GM12878 (cell line): Measurements from ENCODE around the gene PIGL. TPM values are rescaled to one million over a fixed set of nuclear protein-coding genes. Genes with fewer than 3 reads are reported as not detected.

Experiments used
- ATAC-seq: fragments of 200-7000 bp; cut with Tn5 transposase; 3 replicates; pipeline ENCODE4 v1.9.1; 2020; ENCODE audit warnings: mild to moderate bottlenecking, moderate library complexity
- BruUV-seq: library from RNA; stranded (reverse); fragments of 400-500 nt; replicated peaks from 2 replicates; lab custom pipeline; 2021; lab: Mats Ljungman, UMichigan
- CTCF ChIA-PET: fragments of 300-600 bp; sonication (Branson Sonifier 250); formaldehyde crosslinking; extraction: SDS; loops from one replicate; lab custom pipeline; 2021; ENCODE audit warnings: inconsistent platforms; lab: Yijun Ruan, JAX
- POLR2A ChIA-PET: fragments of 350-600 bp; formaldehyde crosslinking; extraction: SDS; loops from one replicate; lab custom pipeline; 2021; ENCODE audit warnings: inconsistent platforms; lab: Charles Lee
- RAD21 ChIA-PET: fragments of 300-600 bp; sonication (Branson Sonifier 250); formaldehyde crosslinking; loops from one replicate; lab custom pipeline; 2023; ENCODE audit warnings: antibody characterized with exemption; ENCODE audit not compliant: unreplicated experiment; lab: Charles Lee
- SMC1A ChIA-PET: fragments of 300-600 bp; sonication (Branson Sonifier 250); formaldehyde crosslinking; loops from one replicate; lab custom pipeline; 2023; ENCODE audit not compliant: unreplicated experiment, uncharacterized antibody; lab: Charles Lee
- DNase-seq: peaks from one replicate; pipeline ENCODE4 v3.0.0-alpha.2; 2011; ENCODE audit warnings: low read depth, low spot score
- FAIRE-seq: peaks from 3 replicates; lab custom pipeline; 2011; peaks lifted over from hg19 to GRCh38; lab: Jason Lieb, UNC
- H2AFZ ChIP-seq: 2 replicates; pipeline ENCODE4 v1.6.0; 2011; ENCODE audit warnings: low read depth, low read length, control low read depth; ENCODE audit not compliant: control insufficient read depth
- H3K27ac ChIP-seq: 2 replicates; pipeline ENCODE4 v1.5.1; 2011; ENCODE audit warnings: control low read depth; ENCODE audit not compliant: control insufficient read depth, insufficient read depth
- H3K27me3 ChIP-seq, 2 experiments: replicated peaks in 1 of 2; 2 replicates each; pipeline versions ENCODE4 v1.6.0 to v1.6.1; 2011; ENCODE audit warnings: low read length in 1 of 2; ENCODE audit not compliant: control insufficient read depth in 2 of 2, insufficient read depth in 2 of 2
- H3K36me3 ChIP-seq, 2 experiments: 2 replicates each; pipeline ENCODE4 v1.5.1; 2011; ENCODE audit warnings: low read length in 1 of 2; ENCODE audit not compliant: control insufficient read depth in 2 of 2, insufficient read depth in 2 of 2
- H3K4me1 ChIP-seq: 2 replicates; pipeline ENCODE4 v1.6.1; 2011; ENCODE audit warnings: mild to moderate bottlenecking, low read length, moderate library complexity, mixed read lengths; ENCODE audit not compliant: control insufficient read depth, insufficient read depth
- H3K4me2 ChIP-seq: 2 replicates; pipeline ENCODE4 v1.6.0; 2011; ENCODE audit warnings: control low read depth; ENCODE audit not compliant: control insufficient read depth, insufficient read depth
- H3K4me3 ChIP-seq: fragments of 200-600 bp; sonication (generic); 2 replicates; pipeline ENCODE4 v1.5.1; 2016
- H3K79me2 ChIP-seq: 2 replicates; pipeline ENCODE4 v1.6.0; 2011; ENCODE audit warnings: low read length; ENCODE audit not compliant: control insufficient read depth, insufficient read depth
- H3K9ac ChIP-seq: 2 replicates; pipeline ENCODE4 v1.8.0; 2011; ENCODE audit warnings: low read length, control low read depth, mixed read lengths; ENCODE audit not compliant: control insufficient read depth, insufficient read depth
- H3K9me3 ChIP-seq: replicated peaks from 3 replicates; pipeline ENCODE4 v1.5.1; 2011; ENCODE audit warnings: mild to moderate bottlenecking, low read length; ENCODE audit not compliant: control insufficient read depth, insufficient read depth
- H4K20me1 ChIP-seq: 2 replicates; pipeline ENCODE4 v1.6.0; 2011; ENCODE audit not compliant: control insufficient read depth, insufficient read depth
- ATF2 ChIP-seq: IDR thresholded peaks from 2 replicates; pipeline ENCODE4 v1.6.1; 2012; ENCODE audit warnings: low read length, inconsistent platforms
- BRCA1 ChIP-seq: IDR thresholded peaks from 2 replicates; pipeline ENCODE4 v1.6.1; 2011; ENCODE audit warnings: low read depth, low read length, improper control_type of control experiment
- EED ChIP-seq: sonication (generic); IDR thresholded peaks from 2 replicates; pipeline ENCODE4 v1.6.1; 2016; ENCODE audit warnings: antibody characterized with exemption, low read depth
- MYB ChIP-seq: fragments of 150-350 bp; IDR thresholded peaks from 2 replicates; pipeline ENCODE4 v1.6.1; 2014; ENCODE audit warnings: mild to moderate bottlenecking, low read depth, low read length, borderline replicate concordance
- PAX5 ChIP-seq: IDR thresholded peaks from 2 replicates; pipeline ENCODE4 v1.6.1; 2011; ENCODE audit warnings: low read depth, low read length, borderline replicate concordance
- POLR2AphosphoS5 ChIP-seq: IDR thresholded peaks from 2 replicates; pipeline ENCODE4 v1.6.1; 2011; ENCODE audit warnings: mild to moderate bottlenecking, low read length, inconsistent platforms
- SMARCA5 ChIP-seq: fragments of 450-650 bp; IDR thresholded peaks from 2 replicates; pipeline ENCODE4 v1.6.1; 2017; ENCODE audit warnings: mild to moderate bottlenecking
- SP1 ChIP-seq: IDR thresholded peaks from one replicate; pipeline ENCODE4 v1.6.1; 2011; ENCODE audit warnings: low read depth, low read length
- WGBS: methylation state at CpG from one replicate; pipeline ENCODE4 v1.1.6; 2016; ENCODE audit warnings: low lambda C conversion rate; ENCODE audit not compliant: insufficient replicate concordance, insufficient coverage; ENCODE audit errors: missing lambda C conversion rate; 5-methylcytosine and 5-hydroxymethylcytosine counted together
- in situ Hi-C: fragments of 300-500 bp; cut with MboI; formaldehyde crosslinking; loops from 9 replicates; pipeline ENCODE4 v1.14.3; 2018; ENCODE audit warnings: mixed read lengths
- intact Hi-C: fragments of 100-400 bp; cut with micrococcal nuclease; formaldehyde crosslinking; loops from one replicate; pipeline ENCODE4 v1.14.2; 2022; ENCODE audit not compliant: unreplicated experiment
- polyA plus RNA-seq, 11 experiments: library from polyadenylated mRNA; depleted of rRNA in 4 of 11; unstranded in 6 of 11; stranded (reverse) in 5 of 11; fragments of >200 nt; fragmentation: Nextera tagmentation in 4 of 11; fragmentation: Illumina TruSeq in 1 of 11; extraction: Ambion mirVana in 4 of 11; extraction: Trizol in 1 of 11; gene quantifications; 1 replicate in 1 of 11; 2 replicates in 10 of 11; pipeline versions ENCODE4 v1.2.1 to v1.2.3, GENCODE V29; 2011 to 2016; ENCODE audit warnings: inconsistent platforms in 2 of 11, missing spikeins in 2 of 11, low read depth in 1 of 11
- total RNA-seq, 4 experiments: library from RNA; depleted of rRNA in 3 of 4; stranded (reverse); fragments of >200 nt in 3 of 4; fragmentation: Illumina TruSeq in 1 of 4; extraction: Trizol in 1 of 4; gene quantifications; 2 replicates each; pipeline versions ENCODE4 v1.2.1 to v1.2.3, GENCODE V29; 2013 to 2021
- TF ChIP-seq, protein P1 (sequence below): fragments of 450-650 bp; IDR thresholded peaks from 2 replicates; pipeline ENCODE4 v1.6.1; 2014; ENCODE audit warnings: mild to moderate bottlenecking
- TF ChIP-seq, protein P2 (sequence below): IDR thresholded peaks from 2 replicates; pipeline ENCODE4 v1.6.1; 2011; ENCODE audit warnings: mild to moderate bottlenecking, low read depth, low read length, moderate library complexity; ENCODE audit not compliant: insufficient replicate concordance

The PIGL gene
- total and polyA plus RNA-seq, 10 of the 15 experiments (the other 5 are each of a cell fraction or from before 2014, with no cell fraction given), result 25.9 to 52.5 (median 30.2) TPM

- TF ChIP-seq, protein P1, sequence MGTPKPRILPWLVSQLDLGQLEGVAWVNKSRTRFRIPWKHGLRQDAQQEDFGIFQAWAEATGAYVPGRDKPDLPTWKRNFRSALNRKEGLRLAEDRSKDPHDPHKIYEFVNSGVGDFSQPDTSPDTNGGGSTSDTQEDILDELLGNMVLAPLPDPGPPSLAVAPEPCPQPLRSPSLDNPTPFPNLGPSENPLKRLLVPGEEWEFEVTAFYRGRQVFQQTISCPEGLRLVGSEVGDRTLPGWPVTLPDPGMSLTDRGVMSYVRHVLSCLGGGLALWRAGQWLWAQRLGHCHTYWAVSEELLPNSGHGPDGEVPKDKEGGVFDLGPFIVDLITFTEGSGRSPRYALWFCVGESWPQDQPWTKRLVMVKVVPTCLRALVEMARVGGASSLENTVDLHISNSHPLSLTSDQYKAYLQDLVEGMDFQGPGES, result no peak
- TF ChIP-seq SP1 (no peak), MYB (no peak), SMARCA5 (no peak)
- TF ChIP-seq, protein P2, sequence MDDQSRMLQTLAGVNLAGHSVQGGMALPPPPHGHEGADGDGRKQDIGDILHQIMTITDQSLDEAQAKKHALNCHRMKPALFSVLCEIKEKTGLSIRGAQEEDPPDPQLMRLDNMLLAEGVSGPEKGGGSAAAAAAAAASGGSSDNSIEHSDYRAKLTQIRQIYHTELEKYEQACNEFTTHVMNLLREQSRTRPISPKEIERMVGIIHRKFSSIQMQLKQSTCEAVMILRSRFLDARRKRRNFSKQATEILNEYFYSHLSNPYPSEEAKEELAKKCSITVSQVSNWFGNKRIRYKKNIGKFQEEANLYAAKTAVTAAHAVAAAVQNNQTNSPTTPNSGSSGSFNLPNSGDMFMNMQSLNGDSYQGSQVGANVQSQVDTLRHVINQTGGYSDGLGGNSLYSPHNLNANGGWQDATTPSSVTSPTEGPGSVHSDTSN, result no peak
Measured at GRCh38 chr17:16346721-16347271, 129.8 kb downstream of the PIGL start (continued).

DNA sequence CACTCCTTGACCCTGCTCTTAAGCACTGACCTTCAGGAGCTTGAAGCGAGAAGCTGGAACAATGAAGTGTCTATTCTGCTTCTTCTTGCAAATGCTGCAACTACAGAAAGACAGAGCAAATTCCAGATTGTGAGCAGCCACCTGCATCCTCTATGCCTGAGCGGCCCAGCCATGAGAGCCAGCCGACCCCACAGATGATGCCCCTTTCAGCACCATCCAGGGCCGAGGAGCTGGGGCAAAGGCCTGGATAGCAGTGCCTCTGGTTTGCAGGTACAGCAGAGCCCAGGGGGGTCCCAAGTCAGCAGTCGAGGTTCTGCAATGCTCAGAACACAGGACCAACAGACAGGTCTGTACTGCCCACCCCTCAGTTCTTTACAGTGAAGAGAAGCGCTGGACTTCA lies 131.6 kb downstream of the PIGL start:
- no peak overlapping the region for H3K4me2 ChIP-seq
- H3K4me1 ChIP-seq, result peaks cover 1% of the 10 kb centered on the region; the same call in 1 of the 2 replicates
- SMC1A ChIA-PET, result no interaction called here
- peaks cover 5 to 7% of the 10 kb centered on the region in 2 experiments; a peak in 3 of 4 replicates for H3K36me3 ChIP-seq
- DNase-seq (no peak), FAIRE-seq (no peak), ATAC-seq (no peak)
- RAD21 ChIA-PET, result no interaction called here
- H3K27ac ChIP-seq, result no peak overlapping the region
- POLR2A ChIA-PET, result no interaction called here
- no TSS peak for BruUV-seq
- no peak overlapping the region for H3K9ac ChIP-seq
- H3K27me3 ChIP-seq, result no peaks in the 10 kb centered on the region
- peaks cover 23% of the 10 kb centered on the region for H3K79me2 ChIP-seq
- no peak overlapping the region for H3K4me3 ChIP-seq
- no peak for TF ChIP-seq EED
- no peak for TF ChIP-seq POLR2AphosphoS5
- TF ChIP-seq PAX5, result no peak
- TF ChIP-seq ATF2, result no peak
- TF ChIP-seq BRCA1, result no peak
- CTCF ChIA-PET, result interaction anchor here (2.7 to 8.2 kb wide), 3 partner anchors 16 to 61 kb away, joined by 7 to 88 read pairs (median 38); no protein-coding TSS in a partner anchor
- H3K9me3 ChIP-seq, result no peaks in the 10 kb centered on the region
- WGBS, result 97% methylated on average over 6 of the region's 6 CpGs
- no peak overlapping the region for H2AFZ ChIP-seq
- in situ Hi-C loops, result no loop called here
- intact Hi-C loops, result no loop called here
- H4K20me1 ChIP-seq, result no peaks in the 10 kb centered on the region
